ENCODE data around the gene AKT1S1. TPM values are rescaled to one million over a fixed set of nuclear protein-coding genes. Genes with fewer than 3 reads are reported as not detected.

Gene AKT1S1
- total and polyA plus RNA-seq, 2 donors from 2014 or later, result 33.7 to 47.2 TPM

GRCh38 chr19:49874503-49875157 is 2.5 kb downstream of the AKT1S1 start:
- Histone ChIP-seq H3K9me3 (ENCODE audit: control insufficient read depth in 2 of 3, insufficient read depth in 1 of 3, low read length in 3 of 3) (no peaks in the 10 kb centered on the region), H3K36me3 (ENCODE audit: control insufficient read depth in 2 of 3, insufficient read depth in 3 of 3, low read length in 3 of 3) (peaks cover 0 to 19% (median 2%) of the 10 kb centered on the region in 3 donors), H3K27ac (ENCODE audit: low read depth in 2 of 2, low read length in 2 of 2) (no peak overlapping the region), H3K27me3 (ENCODE audit: control insufficient read depth, insufficient read depth, low read length) (no peaks in the 10 kb centered on the region), H3K4me3 (ENCODE audit: low read length in 3 of 3) (no peak overlapping the region), H3K9ac (ENCODE audit: low read length in 3 of 3) (no peak overlapping the region), H3K4me1 (ENCODE audit: control insufficient read depth in 2 of 3, insufficient read depth in 2 of 3, low read depth in 1 of 3, low read length in 3 of 3) (peaks cover 2 to 29% (median 22%) of the 10 kb centered on the region in 3 donors)
- DNase-seq (no peak), FAIRE-seq (no peak)
- intact Hi-C loops (cut with DNase I), result no loop called here
- no peak for TF ChIP-seq CTCF (IDR thresholded peaks at IDR 0.05; ENCODE audit: borderline replicate concordance, extremely low read depth, insufficient read depth)

- H3K27me3 ChIP-seq (ENCODE audit: control insufficient read depth, insufficient read depth, low read length), result no peaks in the 10 kb centered on the region
- FAIRE-seq (no peak), DNase-seq (no peak)
- H3K9ac ChIP-seq (ENCODE audit: low read length in 3 of 3), result no peak overlapping the region
- H3K9me3 ChIP-seq (ENCODE audit: control insufficient read depth in 2 of 3, insufficient read depth in 1 of 3, low read length in 3 of 3), result no peaks in the 10 kb centered on the region
- TF ChIP-seq CTCF (IDR thresholded peaks at IDR 0.05; ENCODE audit: borderline replicate concordance, extremely low read depth, insufficient read depth), result no peak
- no peak overlapping the region for H3K4me3 ChIP-seq (ENCODE audit: low read length in 3 of 3)
- intact Hi-C loops (cut with DNase I), result no loop called here
- H3K4me1 ChIP-seq (ENCODE audit: control insufficient read depth in 2 of 3, insufficient read depth in 2 of 3, low read depth in 1 of 3, low read length in 3 of 3), result peaks cover 2 to 29% (median 22%) of the 10 kb centered on the region in 3 donors
- peaks cover 0 to 11% (median 0%) of the 10 kb centered on the region in 3 donors for H3K36me3 ChIP-seq (ENCODE audit: control insufficient read depth in 2 of 3, insufficient read depth in 3 of 3, low read length in 3 of 3)
- no peak overlapping the region for H3K27ac ChIP-seq (ENCODE audit: low read depth in 2 of 2, low read length in 2 of 2)
Observed at GRCh38 chr19:49873834-49874233, 3.3 kb downstream of the AKT1S1 start.

GRCh38 chr19:49873129-49873521 is 4.0 kb downstream of the AKT1S1 start:
- TF ChIP-seq CTCF (IDR thresholded peaks at IDR 0.05; ENCODE audit: borderline replicate concordance, extremely low read depth, insufficient read depth), result no peak
- Histone ChIP-seq H3K4me3 (ENCODE audit: low read length in 3 of 3) (no peak overlapping the region), H3K9me3 (ENCODE audit: control insufficient read depth in 2 of 3, insufficient read depth in 1 of 3, low read length in 3 of 3) (no peaks in the 10 kb centered on the region), H3K27me3 (ENCODE audit: control insufficient read depth, insufficient read depth, low read length) (no peaks in the 10 kb centered on the region), H3K4me1 (ENCODE audit: control insufficient read depth in 2 of 3, insufficient read depth in 2 of 3, low read depth in 1 of 3, low read length in 3 of 3) (peaks cover 2 to 25% (median 16%) of the 10 kb centered on the region in 3 donors), H3K9ac (ENCODE audit: low read length in 3 of 3) (no peak overlapping the region), H3K36me3 (ENCODE audit: control insufficient read depth in 2 of 3, insufficient read depth in 3 of 3, low read length in 3 of 3) (peaks cover 0 to 7% (median 0%) of the 10 kb centered on the region in 3 donors), H3K27ac (ENCODE audit: low read depth in 2 of 2, low read length in 2 of 2) (no peak overlapping the region)
- FAIRE-seq, result no peak
- DNase-seq, result no peak
- intact Hi-C loops (cut with DNase I), result no loop called here

Measured in kidney (tissue), 14 donors.